WTC11 (cell line): ENCODE results near the gene SLC17A2. TPM values are rescaled to one million over a fixed set of nuclear protein-coding genes. Genes with fewer than 3 reads are reported as not detected.

Experiments used
- ATAC-seq: fragments of 200-7000 bp; cut with Tn5 transposase; 2 replicates; pipeline ENCODE4 v1.10.0; 2021; ENCODE audit warnings: mild to moderate bottlenecking, moderate library complexity
- CTCF ChIA-PET: fragments of 300-600 bp; sonication (Branson Sonifier 250); formaldehyde crosslinking; loops from one replicate; lab custom pipeline; 2021; ENCODE audit warnings: antibody characterized with exemption; lab: Charles Lee
- POLR2A ChIA-PET: fragments of 350-600 bp; sonication (Branson Sonifier 250); formaldehyde crosslinking; loops from one replicate; lab custom pipeline; 2021; ENCODE audit warnings: antibody characterized with exemption; lab: Charles Lee
- DNase-seq: peaks from one replicate; pipeline ENCODE4 v3.0.0; 2021; ENCODE audit warnings: low spot score
- H3K27ac Mint-ChIP-seq: 2 replicates; pipeline ENCODE4 v1.8.0; 2021; ENCODE audit warnings: mixed read lengths
- H3K27me3 Mint-ChIP-seq: 2 replicates; pipeline ENCODE4 v1.8.0; 2021; ENCODE audit warnings: low read depth, mild to moderate bottlenecking, moderate library complexity, mixed read lengths
- H3K36me3 Mint-ChIP-seq: 2 replicates; pipeline ENCODE4 v1.8.0; 2021; ENCODE audit warnings: mixed read lengths
- H3K4me1 Mint-ChIP-seq: 2 replicates; pipeline ENCODE4 v1.8.0; 2022; ENCODE audit warnings: mixed read lengths
- H3K4me3 Mint-ChIP-seq: 2 replicates; pipeline ENCODE4 v1.8.0; 2021; ENCODE audit warnings: mild to moderate bottlenecking, moderate library complexity, mixed read lengths
- H3K9me3 Mint-ChIP-seq: 2 replicates; pipeline ENCODE4 v1.8.0; 2021; ENCODE audit warnings: mixed read lengths
- CDX4 ChIP-seq: fragments of 250-450 bp; sonication (Bioruptor Pico); IDR thresholded peaks from 2 replicates; pipeline ENCODE4 v1.9.0; 2021; ENCODE audit warnings: moderate library complexity, mild to moderate bottlenecking, inconsistent platforms, borderline replicate concordance
- CREM ChIP-seq: sonication (generic); formaldehyde crosslinking; IDR thresholded peaks from 2 replicates; pipeline ENCODE4 v1.8.1; 2022; ENCODE audit warnings: mild to moderate bottlenecking, missing genetic modification reagents, moderate library complexity
- ETV6 ChIP-seq: sonication (generic); formaldehyde crosslinking; IDR thresholded peaks from 2 replicates; pipeline ENCODE4 v1.8.1; 2022; ENCODE audit warnings: mild to moderate bottlenecking, missing genetic modification reagents
- FOXJ3 ChIP-seq: sonication (generic); formaldehyde crosslinking; IDR thresholded peaks from 2 replicates; pipeline ENCODE4 v1.9.0; 2021; ENCODE audit warnings: missing genetic modification reagents, mild to moderate bottlenecking, borderline replicate concordance
- GABPB1 ChIP-seq: sonication (generic); formaldehyde crosslinking; IDR thresholded peaks from 2 replicates; pipeline ENCODE4 v1.8.1; 2023; ENCODE audit warnings: mild to moderate bottlenecking, missing genetic modification reagents
- JUN ChIP-seq: sonication (generic); formaldehyde crosslinking; IDR thresholded peaks from 2 replicates; pipeline ENCODE4 v1.8.0; 2023; ENCODE audit warnings: mild to moderate bottlenecking, missing genetic modification reagents
- MXD4 ChIP-seq: fragments of 250-450 bp; sonication (Bioruptor Pico); IDR thresholded peaks from 2 replicates; pipeline ENCODE4 v1.8.0; 2021; ENCODE audit warnings: mild to moderate bottlenecking, moderate library complexity, borderline replicate concordance
- NFE2L1 ChIP-seq: sonication (generic); formaldehyde crosslinking; IDR thresholded peaks from 2 replicates; pipeline ENCODE4 v1.8.1; 2023; ENCODE audit warnings: missing genetic modification reagents
- NR1H2 ChIP-seq: sonication (generic); formaldehyde crosslinking; IDR thresholded peaks from 2 replicates; pipeline ENCODE4 v1.9.0; 2021; ENCODE audit warnings: mild to moderate bottlenecking, moderate library complexity, missing genetic modification reagents
- OVOL2 ChIP-seq: fragments of 250-450 bp; sonication (Bioruptor Pico); IDR thresholded peaks from 2 replicates; pipeline ENCODE4 v1.9.0; 2021; ENCODE audit warnings: mild to moderate bottlenecking, borderline replicate concordance
- PRDM15 ChIP-seq: sonication (generic); formaldehyde crosslinking; IDR thresholded peaks from 2 replicates; pipeline ENCODE4 v1.8.0; 2022; ENCODE audit warnings: missing genetic modification reagents
- TP53 ChIP-seq: sonication (generic); formaldehyde crosslinking; IDR thresholded peaks from 2 replicates; pipeline ENCODE4 v1.8.1; 2023; ENCODE audit warnings: mild to moderate bottlenecking, missing genetic modification reagents
- ZNF281 ChIP-seq: sonication (generic); formaldehyde crosslinking; IDR thresholded peaks from 2 replicates; pipeline ENCODE4 v1.8.0; 2023; ENCODE audit warnings: mild to moderate bottlenecking, missing genetic modification reagents
- ZNF317 ChIP-seq: sonication (generic); formaldehyde crosslinking; IDR thresholded peaks from 2 replicates; pipeline ENCODE4 v1.8.1; 2023; ENCODE audit warnings: low read depth, mild to moderate bottlenecking, moderate library complexity, missing genetic modification reagents, borderline replicate concordance
- ZNF396 ChIP-seq: fragments of 250-450 bp; sonication (Bioruptor Pico); IDR thresholded peaks from 2 replicates; pipeline ENCODE4 v1.8.0; 2021; ENCODE audit warnings: mild to moderate bottlenecking, moderate library complexity, borderline replicate concordance
- total RNA-seq: library from RNA; stranded (reverse); gene quantifications from 3 replicates; pipeline ENCODE4 v1.2.3, GENCODE V29; 2021
- TF ChIP-seq, protein P1 (sequence below): sonication (generic); formaldehyde crosslinking; IDR thresholded peaks from 2 replicates; pipeline ENCODE4 v1.8.0; 2022; ENCODE audit warnings: mild to moderate bottlenecking, missing genetic modification reagents
- TF ChIP-seq, protein P2 (sequence below): sonication (generic); formaldehyde crosslinking; IDR thresholded peaks from 2 replicates; pipeline ENCODE4 v1.8.0; 2023; ENCODE audit warnings: missing genetic modification reagents

SLC17A2 gene
- total RNA-seq, 1 experiment from 2014 or later, result not detected

DNA sequence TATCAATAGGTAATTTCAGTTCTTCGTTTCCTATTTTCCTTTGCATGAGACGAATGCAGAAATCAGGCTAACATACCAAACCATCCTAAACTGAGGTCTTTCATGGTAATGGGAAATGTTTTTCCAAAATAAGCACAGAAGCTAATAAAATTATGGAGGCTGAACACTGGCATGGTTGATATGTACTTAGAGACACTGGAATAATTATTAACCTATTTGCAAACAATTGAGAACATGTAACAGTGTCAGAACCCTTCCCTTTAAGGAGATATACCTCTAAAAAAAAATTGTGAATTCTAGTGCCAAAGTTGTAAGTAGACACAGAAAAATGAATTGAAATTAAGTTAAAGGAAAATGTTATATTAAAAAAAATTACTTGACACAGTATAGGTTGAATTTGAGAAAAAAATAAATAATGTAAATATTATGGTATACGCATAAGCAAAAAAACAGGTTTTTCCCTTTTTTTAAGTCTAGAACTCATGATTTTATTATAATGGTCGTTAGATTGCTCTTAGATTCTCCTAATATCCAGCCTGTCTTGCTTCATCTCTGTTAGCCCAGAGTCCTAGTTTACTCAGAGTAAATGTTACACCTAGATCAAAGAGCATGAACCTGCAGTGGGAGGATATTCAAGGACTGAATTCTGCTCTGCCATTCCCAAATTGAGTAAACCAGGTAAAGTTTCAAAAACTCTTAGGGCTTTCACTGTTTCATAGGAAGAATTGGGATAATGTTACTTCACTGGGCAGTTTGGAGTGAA is 1.7 kb downstream of the SLC17A2 start:
- POLR2A ChIA-PET, result no interaction called here
- Mint-ChIP-seq H3K27me3 (no peaks in the 10 kb centered on the region), H3K4me3 (no peak overlapping the region), H3K9me3 (no peaks in the 10 kb centered on the region), H3K27ac (no peak overlapping the region), H3K4me1 (peaks cover 6% of the 10 kb centered on the region; the same call in 1 of the 2 replicates), H3K36me3 (no peaks in the 10 kb centered on the region)
- DNase-seq (no peak), ATAC-seq (no peak)
- no peak for TF ChIP-seq ZNF317
- TF ChIP-seq TP53 (CRISPR knock-in tag), result no peak
- peak; percentile 95 for TF ChIP-seq GABPB1 (CRISPR knock-in tag)
- no peak for TF ChIP-seq ZNF396 (CRISPR knock-in tag)
- CTCF ChIA-PET, result no interaction called here

DNA sequence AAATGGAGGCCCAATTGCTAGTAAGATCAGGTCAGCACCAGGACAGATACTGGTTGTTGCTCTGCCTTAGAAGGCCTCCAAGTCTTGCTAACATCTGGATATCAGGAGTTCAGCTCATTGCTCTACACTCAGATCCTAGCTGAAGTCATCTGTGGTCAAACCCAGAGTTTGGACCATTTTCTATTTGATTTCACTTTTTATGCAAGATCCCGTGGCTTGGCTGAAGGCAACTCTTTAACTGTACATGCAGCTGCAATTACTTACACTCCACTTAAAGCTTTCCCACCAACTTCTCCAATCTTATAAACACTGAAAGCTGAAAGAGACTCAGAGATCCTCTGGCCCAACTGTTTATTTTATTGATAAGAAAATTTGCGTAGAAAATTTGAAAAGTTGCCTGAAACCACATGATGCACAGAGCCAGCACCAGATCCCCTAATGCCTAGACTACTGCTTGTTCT is 2.7 kb downstream of the SLC17A2 start:
- ChIA-PET POLR2A (no interaction called here), CTCF (no interaction called here)
- TF ChIP-seq NR1H2 (CRISPR knock-in tag), result no peak
- no peak for TF ChIP-seq ZNF281 (CRISPR knock-in tag)
- TF ChIP-seq OVOL2 (CRISPR knock-in tag), result no peak
- no peak for TF ChIP-seq PRDM15 (CRISPR knock-in tag)
- TF ChIP-seq MXD4, result no peak
- no peak for TF ChIP-seq FOXJ3 (CRISPR knock-in tag)
- no peak for TF ChIP-seq JUN (CRISPR knock-in tag)
- TF ChIP-seq, protein P1, sequence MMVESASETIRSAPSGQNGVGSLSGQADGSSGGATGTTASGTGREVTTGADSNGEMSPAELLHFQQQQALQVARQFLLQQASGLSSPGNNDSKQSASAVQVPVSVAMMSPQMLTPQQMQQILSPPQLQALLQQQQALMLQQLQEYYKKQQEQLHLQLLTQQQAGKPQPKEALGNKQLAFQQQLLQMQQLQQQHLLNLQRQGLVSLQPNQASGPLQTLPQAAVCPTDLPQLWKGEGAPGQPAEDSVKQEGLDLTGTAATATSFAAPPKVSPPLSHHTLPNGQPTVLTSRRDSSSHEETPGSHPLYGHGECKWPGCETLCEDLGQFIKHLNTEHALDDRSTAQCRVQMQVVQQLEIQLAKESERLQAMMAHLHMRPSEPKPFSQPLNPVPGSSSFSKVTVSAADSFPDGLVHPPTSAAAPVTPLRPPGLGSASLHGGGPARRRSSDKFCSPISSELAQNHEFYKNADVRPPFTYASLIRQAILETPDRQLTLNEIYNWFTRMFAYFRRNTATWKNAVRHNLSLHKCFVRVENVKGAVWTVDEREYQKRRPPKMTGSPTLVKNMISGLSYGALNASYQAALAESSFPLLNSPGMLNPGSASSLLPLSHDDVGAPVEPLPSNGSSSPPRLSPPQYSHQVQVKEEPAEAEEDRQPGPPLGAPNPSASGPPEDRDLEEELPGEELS, result no peak
- TF ChIP-seq CDX4, result no peak
- no peak for TF ChIP-seq NFE2L1 (CRISPR knock-in tag)
- no peak for TF ChIP-seq ETV6 (CRISPR knock-in tag)
- TF ChIP-seq CREM (CRISPR knock-in tag), result no peak
- TF ChIP-seq, protein P2, sequence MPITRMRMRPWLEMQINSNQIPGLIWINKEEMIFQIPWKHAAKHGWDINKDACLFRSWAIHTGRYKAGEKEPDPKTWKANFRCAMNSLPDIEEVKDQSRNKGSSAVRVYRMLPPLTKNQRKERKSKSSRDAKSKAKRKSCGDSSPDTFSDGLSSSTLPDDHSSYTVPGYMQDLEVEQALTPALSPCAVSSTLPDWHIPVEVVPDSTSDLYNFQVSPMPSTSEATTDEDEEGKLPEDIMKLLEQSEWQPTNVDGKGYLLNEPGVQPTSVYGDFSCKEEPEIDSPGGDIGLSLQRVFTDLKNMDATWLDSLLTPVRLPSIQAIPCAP (CRISPR knock-in tag), result no peak
- Mint-ChIP-seq H3K4me1 (peaks cover 6% of the 10 kb centered on the region; the same call in 1 of the 2 replicates), H3K27me3 (no peaks in the 10 kb centered on the region), H3K36me3 (no peaks in the 10 kb centered on the region), H3K4me3 (no peak overlapping the region), H3K9me3 (no peaks in the 10 kb centered on the region), H3K27ac (no peak overlapping the region)
- ATAC-seq (no peak), DNase-seq (no peak)
